Measurements from ENCODE around the gene BLTP3B.
"Not testable (repeated sequence)": the region's sequence is repeated elsewhere in the genome, so short reads cannot be mapped to it uniquely, and the experiment has no call there.

- TF ChIP-seq ZFP30 (CRISPR knock-in tag; IDR thresholded peaks at IDR 0.05); ZNF70 (CRISPR knock-in tag; IDR thresholded peaks at IDR 0.05); CSDC2 (CRISPR knock-in tag; IDR thresholded peaks at IDR 0.05); PATZ1 (CRISPR knock-in tag; IDR thresholded peaks at IDR 0.05; ENCODE audit: borderline replicate concordance); RARB (CRISPR knock-in tag; IDR thresholded peaks at IDR 0.05): not testable (repeated sequence)
Observed at GRCh38 chr12:100188888-100189635, 46.4 kb upstream of the BLTP3B start.
